Osteoblast (primary cell): ENCODE results near the gene MPV17L2. TPM values are rescaled to one million over a fixed set of nuclear protein-coding genes. Genes with fewer than 3 reads are reported as not detected.
A peak's percentile ranks its signal among the peaks of the same experiment; 100 is the strongest.

Experiments
- DNase-seq: peaks from one replicate; pipeline ENCODE4 v3.0.0; 2011; ENCODE audit warnings: low spot score, mixed read lengths; ENCODE audit not compliant: insufficient read length; ENCODE audit errors: missing footprints
- H2AFZ ChIP-seq: 2 replicates; pipeline ENCODE4 v1.6.0; 2011; ENCODE audit warnings: mild to moderate bottlenecking, low read length
- H3K27ac ChIP-seq: 2 replicates; pipeline ENCODE4 v1.5.1; 2011; ENCODE audit warnings: mild to moderate bottlenecking, low read depth, low read length, moderate library complexity
- H3K27me3 ChIP-seq: 2 replicates; pipeline ENCODE4 v1.6.0; 2012; ENCODE audit warnings: mild to moderate bottlenecking, control low read depth, inconsistent platforms, low read length, moderate library complexity; ENCODE audit not compliant: insufficient read depth
- H3K36me3 ChIP-seq: 2 replicates; pipeline ENCODE4 v1.5.1; 2011; ENCODE audit warnings: mild to moderate bottlenecking, low read length, control low read depth, moderate library complexity; ENCODE audit not compliant: insufficient read depth
- H3K4me1 ChIP-seq: 2 replicates; pipeline ENCODE4 v1.5.1; 2011; ENCODE audit warnings: mild to moderate bottlenecking, low read length, control low read depth, moderate library complexity; ENCODE audit not compliant: insufficient read depth
- H3K4me2 ChIP-seq: 2 replicates; pipeline ENCODE4 v1.6.0; 2011; ENCODE audit warnings: mild to moderate bottlenecking, low read length; ENCODE audit not compliant: insufficient read depth
- H3K4me3 ChIP-seq: fragments of 200-600 bp; sonication (generic); 3 replicates; pipeline ENCODE4 v1.5.1; 2012; ENCODE audit warnings: mild to moderate bottlenecking, low read length, inconsistent platforms; ENCODE audit not compliant: insufficient read depth
- H3K79me2 ChIP-seq: 2 replicates; pipeline ENCODE4 v1.6.0; 2012; ENCODE audit warnings: mild to moderate bottlenecking, low read length, control low read depth, inconsistent platforms; ENCODE audit not compliant: insufficient read depth
- H3K9me3 ChIP-seq: 2 replicates; pipeline ENCODE4 v1.5.1; 2011; ENCODE audit warnings: low read depth, low read length, control low read depth
- H4K20me1 ChIP-seq: 2 replicates; pipeline ENCODE4 v1.6.0; 2012; ENCODE audit warnings: mild to moderate bottlenecking, low read length, control low read depth; ENCODE audit not compliant: insufficient read depth
- CTCF ChIP-seq: IDR thresholded peaks from 2 replicates; pipeline ENCODE4 v1.5.1; 2011; ENCODE audit warnings: mild to moderate bottlenecking, low read depth, low read length, moderate library complexity; ENCODE audit errors: extremely low read depth
- total RNA-seq: library from RNA; depleted of rRNA; stranded (reverse); fragments of >200 nt; gene quantifications from 2 replicates; pipeline ENCODE4 v1.2.3, GENCODE V29; 2012

The MPV17L2 gene
- total RNA-seq, 1 donor: 8.3 TPM

- Histone ChIP-seq H3K4me1 (peaks cover 12% of the 10 kb centered on the region), H3K79me2 (no peaks in the 10 kb centered on the region), H2AFZ (no peak overlapping the region), H3K9me3 (no peaks in the 10 kb centered on the region), H3K27ac (no peak overlapping the region), H3K4me3 (no peak overlapping the region), H4K20me1 (peaks cover 4% of the 10 kb centered on the region), H3K4me2 (no peak overlapping the region), H3K27me3 (no peaks in the 10 kb centered on the region), H3K36me3 (peaks cover 57% of the 10 kb centered on the region)
- TF ChIP-seq CTCF: no peak
- peak; percentile 77 for DNase-seq
These were observed 27.0 kb upstream of the MPV17L2 start for GRCh38 chr19:18165794-18166544.

GRCh38 chr19:18167011-18167410 lies 26.0 kb upstream of the MPV17L2 start:
- Histone ChIP-seq H4K20me1 (no peaks in the 10 kb centered on the region), H3K4me3 (no peak overlapping the region), H3K4me2 (no peak overlapping the region), H2AFZ (no peak overlapping the region), H3K9me3 (no peaks in the 10 kb centered on the region), H3K79me2 (no peaks in the 10 kb centered on the region), H3K36me3 (peaks cover 56% of the 10 kb centered on the region), H3K4me1 (peaks cover 7% of the 10 kb centered on the region), H3K27ac (no peak overlapping the region), H3K27me3 (no peaks in the 10 kb centered on the region)
- no peak for TF ChIP-seq CTCF
- DNase-seq: no peak

- Histone ChIP-seq H3K4me2 (no peak overlapping the region), H3K27ac (no peak overlapping the region), H4K20me1 (no peaks in the 10 kb centered on the region), H3K36me3 (peaks cover 47% of the 10 kb centered on the region), H3K27me3 (no peaks in the 10 kb centered on the region), H3K79me2 (no peaks in the 10 kb centered on the region), H2AFZ (no peak overlapping the region), H3K9me3 (no peaks in the 10 kb centered on the region), H3K4me3 (no peak overlapping the region), H3K4me1 (peaks cover 13% of the 10 kb centered on the region)
- DNase-seq: peak; percentile 99
- TF ChIP-seq CTCF: peak; percentile 71
These were observed 24.9 kb upstream of the MPV17L2 start for GRCh38 chr19:18167975-18168645.

GRCh38 chr19:18168673-18169381 lies 24.2 kb upstream of the MPV17L2 start:
- Histone ChIP-seq H3K4me1 (peaks cover 18% of the 10 kb centered on the region), H2AFZ (no peak overlapping the region), H3K4me2 (no peak overlapping the region), H3K27ac (no peak overlapping the region), H3K9me3 (no peaks in the 10 kb centered on the region), H4K20me1 (no peaks in the 10 kb centered on the region), H3K79me2 (no peaks in the 10 kb centered on the region), H3K27me3 (no peaks in the 10 kb centered on the region), H3K36me3 (peaks cover 42% of the 10 kb centered on the region), H3K4me3 (no peak overlapping the region)
- peak; percentile 71 for DNase-seq
- no peak for TF ChIP-seq CTCF
